Kidney (tissue), 14 donors: ENCODE results near the gene NHLH1. TPM values are rescaled to one million over a fixed set of nuclear protein-coding genes. Genes with fewer than 3 reads are reported as not detected.

ENCODE experiments used
- DNase-seq, 5 donors: peaks; one replicate each; pipeline ENCODE4 v3.0.0-alpha.2; 2013 to 2020
- FAIRE-seq: peaks from 2 replicates; lab custom pipeline; 2012; peaks lifted over from hg19 to GRCh38; lab: Jason Lieb, UNC
- H3K27ac ChIP-seq, 2 donors: one replicate each; pipeline ENCODE4 v1.7.0; 2013; ENCODE audit warnings: low read depth in 2 of 2, low read length in 2 of 2, inconsistent platforms in 1 of 2
- H3K27me3 ChIP-seq: one replicate; pipeline ENCODE4 v1.7.1; 2013; ENCODE audit warnings: low read length, inconsistent platforms; ENCODE audit not compliant: control insufficient read depth, insufficient read depth
- H3K36me3 ChIP-seq, 3 donors: one replicate each; pipeline versions ENCODE4 v1.7.0 to v1.7.1; 2013; ENCODE audit warnings: low read length in 3 of 3, control low read depth in 1 of 3, inconsistent platforms in 1 of 3; ENCODE audit not compliant: insufficient read depth in 3 of 3, control insufficient read depth in 2 of 3
- H3K4me1 ChIP-seq, 3 donors: one replicate each; pipeline versions ENCODE4 v1.7.0 to v1.7.1; 2013; ENCODE audit warnings: low read length in 3 of 3, inconsistent platforms in 1 of 3, low read depth in 1 of 3; ENCODE audit not compliant: control insufficient read depth in 2 of 3, insufficient read depth in 2 of 3
- H3K4me3 ChIP-seq, 3 donors: one replicate each; pipeline versions ENCODE4 v1.7.0 to v1.8.1; 2013; ENCODE audit warnings: low read length in 3 of 3, control low read depth in 1 of 3, inconsistent platforms in 1 of 3
- H3K9ac ChIP-seq, 3 donors: one replicate each; pipeline versions ENCODE4 v1.7.0 to v1.7.1; 2013; ENCODE audit warnings: low read length in 3 of 3, control low read depth in 1 of 3, inconsistent platforms in 1 of 3
- H3K9me3 ChIP-seq, 3 donors: one replicate each; pipeline versions ENCODE4 v1.7.0 to v1.7.1; 2013; ENCODE audit warnings: low read length in 3 of 3, control low read depth in 1 of 3, inconsistent platforms in 1 of 3; ENCODE audit not compliant: control insufficient read depth in 2 of 3, insufficient read depth in 1 of 3
- intact Hi-C: fragments of 100-400 bp; cut with DNase I; formaldehyde crosslinking; loops from one replicate; pipeline ENCODE4 v1.11.1; 2022
- polyA plus RNA-seq: library from polyadenylated mRNA; stranded (reverse); fragments of 350-450 nt; fragmentation: Illumina TruSeq; extraction: RNeasy Lipid Tissue Mini Kit (QIAGEN cat#74804); gene quantifications from one replicate; pipeline ENCODE4 v1.2.3, GENCODE V29; 2014; ENCODE audit warnings: low read depth, low replicate concordance; ENCODE audit not compliant: insufficient read depth
- total RNA-seq: library from RNA; stranded (reverse); fragmentation: NEBNext Ultra II Directional; extraction: Animal tissue kit (Norgen Biotek cat#: 25700); gene quantifications from one replicate; pipeline ENCODE4 v1.2.1, GENCODE V29; 2021
- TF ChIP-seq, protein P1 (sequence below): IDR thresholded peaks from 3 replicates; pipeline ENCODE4 v1.5.1; 2012; ENCODE audit warnings: mild to moderate bottlenecking, moderate library complexity, borderline replicate concordance; ENCODE audit not compliant: insufficient read depth; ENCODE audit errors: extremely low read depth
- donor health status: control.
- donor health status: control.
- donor health status: control.
- donor health status: control.
- donor health status: control.
- donor health status: DM: yes; HTN: yes; CAD: no.
- donor health status: Normal renal cell carcinoma (clear cell type).

Gene NHLH1
- total and polyA plus RNA-seq, 2 donors from 2014 or later = 0.09 TPM; not detected in 1

DNA sequence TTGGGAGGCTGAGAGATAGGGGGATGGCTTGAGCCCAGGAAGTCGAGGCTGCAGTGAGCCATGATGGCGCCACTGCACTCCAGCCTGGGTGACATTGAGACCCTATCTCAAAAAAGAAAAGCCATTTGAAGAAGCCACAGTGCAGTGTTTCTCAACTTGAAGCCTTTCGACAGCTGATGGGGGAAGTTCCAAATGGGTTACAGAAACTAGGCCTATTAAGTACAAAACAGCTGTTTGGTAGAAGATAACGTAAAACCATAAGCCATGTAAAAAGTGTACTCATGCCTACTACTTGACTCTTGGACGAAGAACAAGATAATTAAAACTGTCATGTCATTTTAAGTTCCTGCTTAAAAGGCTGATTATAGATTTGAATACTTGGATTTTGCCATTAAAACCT is 40.5 kb upstream of the NHLH1 start:
- Histone ChIP-seq H3K4me1 (no peaks in the 10 kb centered on the region), H3K27ac (no peak overlapping the region), H3K9me3 (no peaks in the 10 kb centered on the region), H3K27me3 (no peaks in the 10 kb centered on the region), H3K4me3 (no peak overlapping the region), H3K9ac (no peak overlapping the region), H3K36me3 (peaks cover 10 to 66% (median 31%) of the 10 kb centered on the region in 3 donors)
- intact Hi-C loops = no loop called here
- TF ChIP-seq, protein P1, sequence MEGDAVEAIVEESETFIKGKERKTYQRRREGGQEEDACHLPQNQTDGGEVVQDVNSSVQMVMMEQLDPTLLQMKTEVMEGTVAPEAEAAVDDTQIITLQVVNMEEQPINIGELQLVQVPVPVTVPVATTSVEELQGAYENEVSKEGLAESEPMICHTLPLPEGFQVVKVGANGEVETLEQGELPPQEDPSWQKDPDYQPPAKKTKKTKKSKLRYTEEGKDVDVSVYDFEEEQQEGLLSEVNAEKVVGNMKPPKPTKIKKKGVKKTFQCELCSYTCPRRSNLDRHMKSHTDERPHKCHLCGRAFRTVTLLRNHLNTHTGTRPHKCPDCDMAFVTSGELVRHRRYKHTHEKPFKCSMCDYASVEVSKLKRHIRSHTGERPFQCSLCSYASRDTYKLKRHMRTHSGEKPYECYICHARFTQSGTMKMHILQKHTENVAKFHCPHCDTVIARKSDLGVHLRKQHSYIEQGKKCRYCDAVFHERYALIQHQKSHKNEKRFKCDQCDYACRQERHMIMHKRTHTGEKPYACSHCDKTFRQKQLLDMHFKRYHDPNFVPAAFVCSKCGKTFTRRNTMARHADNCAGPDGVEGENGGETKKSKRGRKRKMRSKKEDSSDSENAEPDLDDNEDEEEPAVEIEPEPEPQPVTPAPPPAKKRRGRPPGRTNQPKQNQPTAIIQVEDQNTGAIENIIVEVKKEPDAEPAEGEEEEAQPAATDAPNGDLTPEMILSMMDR = no peak
- FAIRE-seq = no peak
- DNase-seq = no peak

- DNase-seq (no peak), FAIRE-seq (no peak)
- H3K9ac ChIP-seq = no peak overlapping the region
- H3K27me3 ChIP-seq = no peaks in the 10 kb centered on the region
- H3K4me3 ChIP-seq = no peak overlapping the region
- TF ChIP-seq, protein P1 = no peak
- H3K27ac ChIP-seq = no peak overlapping the region
- H3K9me3 ChIP-seq = no peaks in the 10 kb centered on the region
- H3K36me3 ChIP-seq = peaks cover 10 to 74% (median 38%) of the 10 kb centered on the region in 3 donors
- intact Hi-C loops = no loop called here
- no peaks in the 10 kb centered on the region for H3K4me1 ChIP-seq
Observed at GRCh38 chr1:160328184-160328583, 38.7 kb upstream of the NHLH1 start.

- no peaks in the 10 kb centered on the region for H3K27me3 ChIP-seq
- H3K9me3 ChIP-seq = no peaks in the 10 kb centered on the region
- FAIRE-seq = no peak
- no peaks in the 10 kb centered on the region for H3K4me1 ChIP-seq
- H3K4me3 ChIP-seq = no peak overlapping the region
- peaks cover 14 to 73% (median 39%) of the 10 kb centered on the region in 3 donors for H3K36me3 ChIP-seq
- intact Hi-C loops = no loop called here
- H3K27ac ChIP-seq = no peak overlapping the region
- no peak for DNase-seq
- TF ChIP-seq, protein P1 = no peak
- no peak overlapping the region for H3K9ac ChIP-seq
Observed at GRCh38 chr1:160330119-160330518, 36.8 kb upstream of the NHLH1 start.

DNA sequence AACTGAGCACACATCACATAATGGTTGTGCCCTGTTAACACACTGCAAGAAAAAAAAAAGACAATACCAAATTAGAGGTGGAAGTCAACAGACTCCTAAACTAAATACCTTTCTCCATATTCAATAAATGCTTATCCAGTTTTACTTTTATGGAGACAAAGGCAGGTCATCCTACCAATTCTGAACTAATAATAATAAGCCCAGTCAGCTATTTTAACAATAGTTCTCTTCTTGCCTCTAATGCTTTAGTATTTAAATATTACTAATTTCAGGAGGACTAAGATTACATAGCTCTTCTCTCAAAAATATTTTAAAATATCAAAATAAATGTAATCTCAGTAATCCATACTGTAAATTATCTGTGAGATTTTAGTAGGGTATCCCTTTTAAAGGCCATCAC is 34.4 kb upstream of the NHLH1 start:
- H3K4me1 ChIP-seq = no peaks in the 10 kb centered on the region
- DNase-seq = no peak
- peaks cover 14 to 62% (median 34%) of the 10 kb centered on the region in 3 donors for H3K36me3 ChIP-seq
- no peaks in the 10 kb centered on the region for H3K9me3 ChIP-seq
- no peak overlapping the region for H3K27ac ChIP-seq
- intact Hi-C loops = no loop called here
- H3K9ac ChIP-seq = no peak overlapping the region
- TF ChIP-seq, protein P1 = no peak
- no peak overlapping the region for H3K4me3 ChIP-seq
- no peak for FAIRE-seq
- H3K27me3 ChIP-seq = no peaks in the 10 kb centered on the region
